GM12873 (cell line): ENCODE measurements around the gene AATK.

Experiments used
- CTCF ChIP-seq: IDR thresholded peaks from 2 replicates; pipeline ENCODE4 v1.5.1; 2012; ENCODE audit warnings: low read depth, mild to moderate bottlenecking, moderate library complexity, low read length, control low read depth; ENCODE audit not compliant: insufficient read depth; ENCODE audit errors: missing control alignments

Gene AATK

GRCh38 chr17:81191116-81191515, 25.1 kb upstream of the AATK start:
- no peak for TF ChIP-seq CTCF

GRCh38 chr17:81190591-81190990, 24.6 kb upstream of the AATK start:
- no peak for TF ChIP-seq CTCF

GRCh38 chr17:81189670-81190530, 23.9 kb upstream of the AATK start:
- TF ChIP-seq CTCF: no peak

- no peak for TF ChIP-seq CTCF
These were observed 23.0 kb upstream of the AATK start for GRCh38 chr17:81189016-81189415.

GRCh38 chr17:81188491-81188840, 22.4 kb upstream of the AATK start:
- no peak for TF ChIP-seq CTCF

- TF ChIP-seq CTCF: no peak
These were observed 21.8 kb upstream of the AATK start for GRCh38 chr17:81187586-81188490.

- no peak for TF ChIP-seq CTCF
These were observed 21.1 kb upstream of the AATK start for GRCh38 chr17:81187120-81187519.
